ENCODE results near the gene SPATA17.

DNA sequence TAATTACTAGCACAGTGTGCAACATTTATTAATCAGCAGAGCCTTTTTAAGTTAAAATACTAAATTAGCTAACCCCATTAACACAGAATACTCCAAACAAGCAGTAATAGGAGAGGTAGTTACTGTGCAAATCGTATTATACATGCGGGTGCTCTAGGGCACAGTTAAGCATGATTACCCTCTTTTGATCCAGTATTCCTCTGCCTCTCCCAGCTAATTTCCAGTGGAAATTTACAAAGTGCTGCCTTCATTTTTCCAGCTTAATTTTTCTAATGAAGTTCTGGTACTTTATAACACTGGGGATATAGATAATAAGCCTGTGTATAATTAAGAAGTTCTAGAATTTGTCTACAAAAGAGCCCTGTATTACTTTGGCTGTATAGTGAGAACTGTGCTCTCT, 159.9 kb downstream of the SPATA17 start:
- TF ChIP-seq, protein P1, sequence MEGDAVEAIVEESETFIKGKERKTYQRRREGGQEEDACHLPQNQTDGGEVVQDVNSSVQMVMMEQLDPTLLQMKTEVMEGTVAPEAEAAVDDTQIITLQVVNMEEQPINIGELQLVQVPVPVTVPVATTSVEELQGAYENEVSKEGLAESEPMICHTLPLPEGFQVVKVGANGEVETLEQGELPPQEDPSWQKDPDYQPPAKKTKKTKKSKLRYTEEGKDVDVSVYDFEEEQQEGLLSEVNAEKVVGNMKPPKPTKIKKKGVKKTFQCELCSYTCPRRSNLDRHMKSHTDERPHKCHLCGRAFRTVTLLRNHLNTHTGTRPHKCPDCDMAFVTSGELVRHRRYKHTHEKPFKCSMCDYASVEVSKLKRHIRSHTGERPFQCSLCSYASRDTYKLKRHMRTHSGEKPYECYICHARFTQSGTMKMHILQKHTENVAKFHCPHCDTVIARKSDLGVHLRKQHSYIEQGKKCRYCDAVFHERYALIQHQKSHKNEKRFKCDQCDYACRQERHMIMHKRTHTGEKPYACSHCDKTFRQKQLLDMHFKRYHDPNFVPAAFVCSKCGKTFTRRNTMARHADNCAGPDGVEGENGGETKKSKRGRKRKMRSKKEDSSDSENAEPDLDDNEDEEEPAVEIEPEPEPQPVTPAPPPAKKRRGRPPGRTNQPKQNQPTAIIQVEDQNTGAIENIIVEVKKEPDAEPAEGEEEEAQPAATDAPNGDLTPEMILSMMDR (IDR thresholded peaks at IDR 0.05), result no peak
- TF ChIP-seq POLR2A (IDR thresholded peaks at IDR 0.05), result no peak

All from uterus (tissue), 2 donors.